Measurements from ENCODE around the gene KLF13. TPM values are rescaled to one million over a fixed set of nuclear protein-coding genes. Genes with fewer than 3 reads are reported as not detected.

KLF13 gene
- total RNA-seq, 1 donor from 2014 or later = 26.9 TPM

DNA sequence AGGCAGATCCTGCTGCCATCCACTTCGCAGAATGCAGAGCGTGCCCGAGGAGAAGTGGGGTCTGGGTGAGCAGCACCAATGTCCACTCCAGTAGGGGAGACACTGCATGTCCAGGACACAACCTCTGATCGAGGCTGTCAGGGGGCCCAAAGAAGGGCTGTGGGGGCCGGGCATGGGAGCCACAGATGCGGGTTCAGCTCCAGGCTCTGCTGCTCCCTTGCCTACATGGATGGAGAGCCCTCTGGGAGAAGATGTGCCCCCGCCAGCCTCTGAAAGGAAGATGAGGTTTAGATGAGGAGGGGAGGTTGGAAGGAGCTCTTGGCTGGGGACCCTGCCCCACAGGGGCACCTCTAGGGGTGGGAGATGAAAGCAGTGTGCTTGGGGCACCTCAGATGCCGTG is 75.4 kb downstream of the KLF13 start:
- no peak overlapping the region for H3K4me3 Mint-ChIP-seq (ENCODE audit: low read depth)
- H3K36me3 Mint-ChIP-seq (ENCODE audit: insufficient read depth) = no peaks in the 10 kb centered on the region
- DNase-seq (ENCODE audit: low spot score, unreplicated experiment) = no peak
- H3K9me3 Mint-ChIP-seq (ENCODE audit: low read depth) = peaks cover 13% of the 10 kb centered on the region
- peaks cover 17% of the 10 kb centered on the region for H3K27me3 Mint-ChIP-seq
- H3K4me1 Mint-ChIP-seq (ENCODE audit: low read depth) = peaks cover 10% of the 10 kb centered on the region
- H3K27ac Mint-ChIP-seq = no peak overlapping the region
- TF ChIP-seq, protein P1, sequence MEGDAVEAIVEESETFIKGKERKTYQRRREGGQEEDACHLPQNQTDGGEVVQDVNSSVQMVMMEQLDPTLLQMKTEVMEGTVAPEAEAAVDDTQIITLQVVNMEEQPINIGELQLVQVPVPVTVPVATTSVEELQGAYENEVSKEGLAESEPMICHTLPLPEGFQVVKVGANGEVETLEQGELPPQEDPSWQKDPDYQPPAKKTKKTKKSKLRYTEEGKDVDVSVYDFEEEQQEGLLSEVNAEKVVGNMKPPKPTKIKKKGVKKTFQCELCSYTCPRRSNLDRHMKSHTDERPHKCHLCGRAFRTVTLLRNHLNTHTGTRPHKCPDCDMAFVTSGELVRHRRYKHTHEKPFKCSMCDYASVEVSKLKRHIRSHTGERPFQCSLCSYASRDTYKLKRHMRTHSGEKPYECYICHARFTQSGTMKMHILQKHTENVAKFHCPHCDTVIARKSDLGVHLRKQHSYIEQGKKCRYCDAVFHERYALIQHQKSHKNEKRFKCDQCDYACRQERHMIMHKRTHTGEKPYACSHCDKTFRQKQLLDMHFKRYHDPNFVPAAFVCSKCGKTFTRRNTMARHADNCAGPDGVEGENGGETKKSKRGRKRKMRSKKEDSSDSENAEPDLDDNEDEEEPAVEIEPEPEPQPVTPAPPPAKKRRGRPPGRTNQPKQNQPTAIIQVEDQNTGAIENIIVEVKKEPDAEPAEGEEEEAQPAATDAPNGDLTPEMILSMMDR (IDR thresholded peaks at IDR 0.05; ENCODE audit: unreplicated experiment) = no peak

DNA sequence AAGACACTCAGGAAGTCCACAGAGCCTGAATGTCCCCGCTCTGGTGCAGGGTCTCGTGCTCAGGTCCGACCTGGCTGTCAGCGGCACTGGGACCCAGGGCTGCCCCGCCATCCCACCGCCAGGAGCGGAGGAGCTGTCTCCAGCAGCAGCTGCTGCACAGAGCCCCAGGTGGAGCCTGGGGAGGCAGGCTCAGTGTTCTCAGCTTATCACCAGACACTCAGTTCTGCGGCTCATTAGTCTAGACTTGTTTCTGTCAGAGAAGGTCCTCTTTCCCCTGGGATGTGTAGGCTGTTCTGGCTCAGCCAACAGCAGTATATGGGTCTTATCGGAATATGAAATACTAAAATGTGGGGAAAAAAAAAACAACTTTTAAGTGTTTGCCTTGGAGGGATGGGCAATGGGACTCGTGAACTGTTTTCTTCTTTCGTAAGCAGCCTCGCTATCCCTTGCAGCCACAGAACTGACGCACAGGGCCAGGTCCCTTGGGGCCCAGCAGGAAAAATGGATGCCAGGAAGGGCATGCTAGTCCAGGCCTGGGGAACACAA is 75.9 kb downstream of the KLF13 start:
- Mint-ChIP-seq H3K4me1 (ENCODE audit: low read depth) (peaks cover 8% of the 10 kb centered on the region), H3K9me3 (ENCODE audit: low read depth) (peaks cover 15% of the 10 kb centered on the region), H3K27me3 (peaks cover 17% of the 10 kb centered on the region), H3K4me3 (ENCODE audit: low read depth) (no peak overlapping the region), H3K27ac (no peak overlapping the region), H3K36me3 (ENCODE audit: insufficient read depth) (no peaks in the 10 kb centered on the region)
- no peak for DNase-seq (ENCODE audit: low spot score, unreplicated experiment)
- TF ChIP-seq, protein P1 (IDR thresholded peaks at IDR 0.05; ENCODE audit: unreplicated experiment) = no peak

DNA sequence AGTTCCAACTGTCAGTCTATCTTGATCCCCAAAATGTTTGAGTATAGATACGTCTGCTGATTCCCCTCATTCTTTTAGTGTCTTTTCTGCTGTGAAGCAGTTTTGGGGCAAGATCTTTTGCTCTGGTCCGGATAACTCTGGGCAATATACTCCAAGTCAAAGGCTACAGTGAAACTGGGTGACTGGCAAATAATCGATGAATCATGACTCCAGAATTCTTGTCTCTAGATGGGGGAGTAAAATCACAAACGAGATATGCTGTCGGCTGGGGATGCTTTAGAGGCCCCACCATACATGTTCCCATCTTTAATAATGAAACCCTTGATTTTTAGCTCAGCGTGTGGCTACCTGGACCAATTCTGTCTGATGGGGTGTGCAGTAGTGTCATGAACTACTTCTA is 76.5 kb downstream of the KLF13 start:
- peaks cover 17% of the 10 kb centered on the region for H3K27me3 Mint-ChIP-seq
- H3K36me3 Mint-ChIP-seq (ENCODE audit: insufficient read depth) = no peaks in the 10 kb centered on the region

DNA sequence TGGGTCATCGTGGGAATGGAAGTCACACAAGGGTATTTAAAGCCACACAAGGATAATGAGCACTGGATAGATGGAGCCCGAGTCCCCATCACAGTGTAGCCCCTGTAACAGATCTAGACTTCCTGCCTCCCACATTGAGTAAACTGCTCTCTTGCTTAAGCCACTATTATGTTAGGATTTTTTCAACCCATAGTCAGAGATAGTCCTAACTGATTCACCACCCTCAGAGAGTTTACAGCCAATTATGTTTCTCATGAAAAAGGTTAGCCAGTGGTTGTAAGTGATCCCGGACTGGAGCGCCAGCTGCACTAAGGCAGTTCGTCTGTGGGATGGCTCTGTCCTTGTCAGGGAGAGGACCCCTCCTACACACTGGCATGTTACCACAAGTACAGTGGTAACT is 77.0 kb downstream of the KLF13 start:
- peaks cover under 1% of the 10 kb centered on the region for H3K36me3 Mint-ChIP-seq (ENCODE audit: insufficient read depth)

More for the DNA sequence above, 76.5 kb downstream of the KLF13 start:
- no peak for DNase-seq (ENCODE audit: low spot score, unreplicated experiment)
- Mint-ChIP-seq H3K27ac (no peak overlapping the region), H3K4me1 (ENCODE audit: low read depth) (peaks cover 6% of the 10 kb centered on the region), H3K4me3 (ENCODE audit: low read depth) (no peak overlapping the region), H3K9me3 (ENCODE audit: low read depth) (peaks cover 15% of the 10 kb centered on the region)
- TF ChIP-seq, protein P1 (IDR thresholded peaks at IDR 0.05; ENCODE audit: unreplicated experiment) = no peak

DNA sequence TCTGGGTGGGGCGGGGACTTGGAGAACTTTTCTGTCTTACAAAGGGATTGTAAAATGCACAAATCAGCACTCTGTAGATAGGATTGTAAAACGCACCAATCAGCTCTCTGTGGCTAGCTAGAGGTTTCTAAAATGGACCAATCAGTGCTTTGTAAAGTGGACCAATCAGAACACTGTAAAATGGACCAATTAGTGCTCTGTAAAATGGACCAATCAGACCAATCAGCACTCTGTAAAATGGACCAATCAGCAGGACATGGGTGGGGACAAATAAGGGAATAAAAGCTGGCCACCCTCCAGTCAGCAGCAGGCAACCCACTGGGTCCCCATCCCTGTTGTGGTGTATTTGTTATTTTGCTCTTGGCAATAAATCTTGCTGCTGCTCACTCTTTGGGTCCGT is 77.7 kb downstream of the KLF13 start:
- Mint-ChIP-seq H3K27ac (no peak overlapping the region), H3K4me1 (ENCODE audit: low read depth) (peaks cover 6% of the 10 kb centered on the region), H3K4me3 (ENCODE audit: low read depth) (no peak overlapping the region), H3K27me3 (peaks cover 20% of the 10 kb centered on the region), H3K9me3 (ENCODE audit: low read depth) (peaks cover 20% of the 10 kb centered on the region), H3K36me3 (ENCODE audit: insufficient read depth) (peaks cover 2% of the 10 kb centered on the region)
- DNase-seq (ENCODE audit: low spot score, unreplicated experiment) = no peak
- TF ChIP-seq, protein P1 (IDR thresholded peaks at IDR 0.05; ENCODE audit: unreplicated experiment) = no peak

More for the DNA sequence above, 77.0 kb downstream of the KLF13 start:
- no peak for DNase-seq (ENCODE audit: low spot score, unreplicated experiment)
- TF ChIP-seq, protein P1 (IDR thresholded peaks at IDR 0.05; ENCODE audit: unreplicated experiment) = no peak
- H3K4me1 Mint-ChIP-seq (ENCODE audit: low read depth) = peaks cover 6% of the 10 kb centered on the region
- no peak overlapping the region for H3K27ac Mint-ChIP-seq
- H3K27me3 Mint-ChIP-seq = peaks cover 19% of the 10 kb centered on the region
- H3K9me3 Mint-ChIP-seq (ENCODE audit: low read depth) = peaks cover 18% of the 10 kb centered on the region
- H3K4me3 Mint-ChIP-seq (ENCODE audit: low read depth) = no peak overlapping the region

All from progenitor cell of endocrine pancreas (in vitro differentiated cells).